Stimulated activated CD8-positive, alpha-beta memory T cell treated with anti-CD3 and anti-CD28 coated beads, Interleukin-2, amount 100 ng/mL, for 48 hours (primary cell): ENCODE data around the gene CFAP99.
"Not testable (repeated sequence)": the region's sequence is repeated elsewhere in the genome, so short reads cannot be mapped to it uniquely, and the experiment has no call there.

Source experiments
- DNase-seq, 2 donors: peaks; one replicate each; pipeline ENCODE4 v3.0.0-alpha.2; 2020; ENCODE audit warnings: low read depth in 2 of 2

Gene CFAP99

GRCh38 chr4:2428496-2429213 lies 9.9 kb downstream of the CFAP99 start:
- no peak for DNase-seq

- not testable (repeated sequence) for DNase-seq
Measured at GRCh38 chr4:2429945-2430757, 11.4 kb downstream of the CFAP99 start.

GRCh38 chr4:2432004-2432403 lies 13.2 kb downstream of the CFAP99 start:
- no peak for DNase-seq

GRCh38 chr4:2432991-2433530 lies 14.3 kb downstream of the CFAP99 start:
- DNase-seq: no peak

GRCh38 chr4:2433609-2434350 lies 15.0 kb downstream of the CFAP99 start:
- no peak for DNase-seq

GRCh38 chr4:2434420-2434819 lies 15.7 kb downstream of the CFAP99 start:
- no peak for DNase-seq

GRCh38 chr4:2436301-2436700 lies 17.5 kb downstream of the CFAP99 start:
- no peak for DNase-seq

GRCh38 chr4:2436761-2437474 lies 18.2 kb downstream of the CFAP99 start:
- no peak for DNase-seq

- DNase-seq: no peak
Measured at GRCh38 chr4:2437475-2438215, 18.9 kb downstream of the CFAP99 start.

GRCh38 chr4:2438822-2439718 lies 20.3 kb downstream of the CFAP99 start:
- no peak for DNase-seq

- DNase-seq: peak; percentile 74 to 81
Measured at GRCh38 chr4:2441393-2442174, 22.8 kb downstream of the CFAP99 start.

- no peak for DNase-seq
Measured at GRCh38 chr4:2442175-2442993, 23.6 kb downstream of the CFAP99 start.

- no peak for DNase-seq
Measured at GRCh38 chr4:2443061-2443730, 24.4 kb downstream of the CFAP99 start.

- no peak for DNase-seq
Measured at GRCh38 chr4:2443956-2444740, 25.4 kb downstream of the CFAP99 start.

- DNase-seq: no peak
Measured at GRCh38 chr4:2445130-2445529, 26.4 kb downstream of the CFAP99 start.

- DNase-seq: no peak
Measured at GRCh38 chr4:2445571-2445970, 26.8 kb downstream of the CFAP99 start.
